GM21447 (cell line): ENCODE data around the gene IL32.

Source experiments
- ATAC-seq: cut with Tn5 transposase; IDR thresholded peaks from one replicate; pipeline ENCODE4 v1.9.1; 2021; ENCODE audit not compliant: unreplicated experiment

Gene IL32

DNA sequence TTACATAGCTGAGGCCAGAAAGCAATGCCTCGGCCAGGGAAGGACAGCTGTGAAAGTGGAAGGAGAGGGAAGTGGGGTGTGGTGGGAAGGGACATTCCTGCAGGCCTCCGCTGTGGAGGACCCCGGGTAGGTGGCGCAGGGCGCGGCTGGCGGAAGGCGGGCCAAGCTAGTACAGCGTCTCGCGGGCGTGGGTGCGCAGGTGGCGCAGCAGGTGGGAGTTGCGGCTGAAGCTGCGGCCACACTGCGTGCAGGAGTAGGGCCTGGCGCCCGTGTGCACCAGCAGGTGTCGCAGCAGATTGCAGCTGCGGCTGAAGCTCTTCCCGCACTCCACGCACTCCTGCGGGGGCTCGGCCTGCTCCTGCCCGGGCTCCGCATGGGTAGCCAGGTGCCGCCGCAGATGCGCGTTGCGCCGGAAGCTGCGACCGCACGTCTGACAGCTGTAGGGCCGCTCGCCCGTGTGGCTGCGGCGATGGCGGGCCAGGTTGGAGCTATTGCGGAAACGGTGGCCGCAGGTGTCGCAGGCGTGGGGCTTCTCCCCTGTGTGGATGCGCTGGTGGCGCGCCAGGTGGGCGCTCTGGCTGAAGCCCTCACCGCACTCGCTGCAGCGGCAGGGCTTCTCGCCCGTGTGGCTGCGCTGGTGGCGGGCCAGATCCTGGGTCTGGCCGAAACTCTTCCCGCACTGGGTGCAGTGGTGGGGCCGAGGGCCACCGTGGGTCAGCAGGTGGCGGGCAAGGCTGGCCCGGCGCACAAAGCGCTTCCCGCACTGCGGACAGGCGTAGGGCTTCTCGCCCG is 23.7 kb downstream of the IL32 start:
- no peak for ATAC-seq

DNA sequence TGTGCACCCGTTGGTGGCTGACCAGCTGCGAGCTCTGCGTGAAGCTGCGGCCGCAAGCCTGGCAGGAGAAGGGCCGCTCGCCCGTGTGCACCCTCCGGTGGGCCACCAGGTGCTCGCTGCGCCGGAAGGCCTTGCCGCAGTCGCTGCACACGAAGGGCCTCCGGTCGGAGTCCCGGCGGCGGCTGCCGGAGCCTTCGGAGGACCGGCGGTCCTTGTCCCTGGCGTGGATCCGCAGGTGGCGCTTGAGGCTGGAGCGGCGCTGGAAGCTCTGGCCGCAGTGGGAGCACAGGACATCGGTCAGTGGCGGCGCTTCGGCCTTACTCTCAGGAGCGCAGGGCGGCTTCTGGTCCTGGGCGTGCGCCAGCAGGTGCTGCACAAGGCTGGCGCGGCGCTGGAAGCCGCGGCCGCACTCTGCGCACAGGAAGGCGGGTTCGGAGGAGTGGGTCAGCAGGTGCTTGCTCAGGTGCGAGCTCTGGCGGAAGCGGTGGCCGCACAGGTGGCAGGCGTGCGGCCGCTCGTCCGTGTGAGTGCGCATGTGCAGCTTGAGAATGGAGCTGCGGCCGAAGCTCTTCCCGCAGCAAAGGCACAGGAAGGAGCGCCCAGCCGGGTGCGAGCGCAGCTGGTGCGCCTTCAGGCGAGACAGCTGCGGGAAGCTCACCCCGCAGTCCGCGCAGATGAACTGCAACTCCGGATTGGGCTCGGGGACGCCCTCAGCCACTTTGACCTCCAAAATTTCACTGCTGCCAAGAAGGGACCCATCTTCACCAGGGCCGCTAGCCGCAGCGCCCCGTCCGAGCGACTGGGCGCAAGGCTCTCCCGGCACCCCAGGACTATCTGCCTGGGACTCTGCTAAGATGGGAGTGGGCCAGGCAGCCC is 24.5 kb downstream of the IL32 start:
- ATAC-seq, result no peak

DNA sequence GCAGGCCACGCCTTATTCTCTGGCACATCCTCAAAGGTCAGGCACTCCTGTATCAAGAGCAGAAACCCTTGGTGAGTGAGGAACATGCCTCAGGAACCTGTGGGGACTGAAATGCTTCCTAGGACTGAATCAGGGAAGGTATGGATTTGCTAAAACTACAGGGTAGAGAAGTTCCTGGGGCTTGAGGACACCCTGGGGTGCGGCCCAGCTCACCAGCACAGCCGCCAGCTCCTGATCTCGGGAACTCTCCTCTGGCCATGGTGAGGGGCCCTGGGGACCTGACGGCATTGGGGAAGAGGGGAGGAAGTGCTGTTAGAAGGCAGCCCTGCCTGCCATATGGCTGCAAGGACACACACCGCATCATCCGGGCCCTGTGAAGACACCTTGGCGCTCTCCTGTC is 26.1 kb downstream of the IL32 start:
- ATAC-seq, result no peak

DNA sequence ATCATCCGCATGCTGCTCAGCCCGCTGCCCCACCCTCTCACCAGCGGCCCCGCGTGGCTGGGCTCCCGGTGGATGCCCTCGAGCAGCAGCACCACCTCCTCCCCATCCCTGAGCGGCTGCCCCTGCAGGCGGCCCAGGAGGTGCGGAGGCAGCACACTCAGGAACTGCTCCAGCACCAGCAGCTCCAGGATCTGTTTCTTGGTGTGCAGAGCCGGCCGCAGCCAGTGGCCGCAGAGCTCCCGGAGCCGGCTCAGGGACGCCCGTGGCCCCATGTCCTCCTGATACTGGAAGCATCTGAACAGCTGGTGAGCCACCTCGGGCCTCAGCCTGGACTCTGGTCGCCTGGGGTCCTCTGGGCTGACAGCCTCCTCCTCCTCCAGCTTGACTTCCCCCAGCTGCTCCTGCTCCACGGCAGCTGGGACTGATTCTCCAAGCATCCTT is 27.1 kb downstream of the IL32 start:
- no peak for ATAC-seq

DNA sequence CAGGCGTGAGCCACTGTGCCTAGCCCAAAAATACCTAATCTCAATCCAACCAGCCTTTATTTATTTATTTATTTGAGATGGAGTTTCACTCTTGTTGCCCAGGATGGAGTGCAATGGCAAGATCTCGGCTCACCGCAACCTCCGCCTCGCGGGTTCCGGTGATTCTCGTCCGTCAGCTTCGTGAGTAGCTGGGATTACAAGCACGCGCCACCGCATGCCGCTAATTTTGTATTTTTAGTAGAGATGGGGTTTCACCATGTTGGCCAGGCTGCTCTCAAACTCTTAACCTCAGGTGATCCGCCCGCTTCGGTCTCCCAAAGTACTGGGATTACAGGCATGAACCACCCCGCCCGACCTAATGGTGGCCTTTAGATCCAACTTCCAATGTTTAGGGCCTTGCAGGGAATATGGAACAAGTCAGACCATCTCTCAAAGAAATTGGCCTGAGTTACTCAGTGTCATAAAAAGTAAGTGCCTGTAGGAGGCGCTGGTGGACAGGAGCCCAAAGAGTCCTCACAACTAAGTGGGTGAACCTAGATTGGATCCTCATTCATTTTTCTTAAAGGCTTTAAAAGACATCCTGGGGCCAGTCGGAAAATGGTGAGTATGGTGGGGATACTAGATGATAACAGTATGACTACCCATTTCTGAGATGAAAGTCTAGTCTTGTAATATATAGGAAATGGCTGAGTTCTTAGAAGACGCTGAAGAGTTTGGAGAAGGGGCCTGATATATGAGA is 29.0 kb downstream of the IL32 start:
- ATAC-seq, result no peak

DNA sequence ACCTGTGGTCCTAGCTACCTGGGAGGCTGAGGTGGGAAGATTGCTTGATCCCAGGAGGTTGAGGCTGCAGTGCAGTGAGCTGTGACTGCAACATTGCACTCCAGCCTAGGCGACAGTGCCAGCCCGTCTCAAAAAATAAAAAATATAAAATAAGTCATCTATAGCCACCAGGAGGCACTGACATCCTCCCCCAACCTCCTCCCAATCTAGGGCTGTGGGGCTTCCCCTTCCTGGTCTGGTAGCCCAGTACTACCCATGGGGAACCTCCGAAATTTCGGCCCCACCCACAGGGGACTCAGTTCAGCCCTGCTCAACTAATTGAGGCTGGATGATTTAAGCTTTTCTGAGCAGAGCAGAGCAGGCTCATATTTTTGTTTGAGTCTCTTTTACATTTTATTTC is 30.4 kb downstream of the IL32 start:
- ATAC-seq, result peak; percentile 68

DNA sequence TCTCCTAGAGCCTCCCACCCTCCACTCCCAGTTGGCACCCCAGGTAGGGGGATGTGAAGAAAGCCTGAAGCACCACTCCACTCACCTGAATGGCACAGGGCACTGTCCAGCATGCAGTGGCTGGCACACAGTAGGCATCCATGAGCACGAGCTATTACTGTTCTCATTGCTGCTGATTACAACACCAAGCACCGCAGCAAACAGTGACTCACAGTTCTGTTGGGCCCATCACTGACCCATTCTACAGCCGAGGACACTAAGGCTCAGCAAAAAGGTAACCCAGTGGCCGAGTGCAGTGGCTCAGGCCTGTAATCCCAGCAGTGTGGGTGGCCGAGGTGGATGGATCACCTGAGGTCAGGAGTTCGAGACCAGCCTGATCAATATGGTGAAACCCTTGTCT is 30.9 kb downstream of the IL32 start:
- ATAC-seq, result no peak

DNA sequence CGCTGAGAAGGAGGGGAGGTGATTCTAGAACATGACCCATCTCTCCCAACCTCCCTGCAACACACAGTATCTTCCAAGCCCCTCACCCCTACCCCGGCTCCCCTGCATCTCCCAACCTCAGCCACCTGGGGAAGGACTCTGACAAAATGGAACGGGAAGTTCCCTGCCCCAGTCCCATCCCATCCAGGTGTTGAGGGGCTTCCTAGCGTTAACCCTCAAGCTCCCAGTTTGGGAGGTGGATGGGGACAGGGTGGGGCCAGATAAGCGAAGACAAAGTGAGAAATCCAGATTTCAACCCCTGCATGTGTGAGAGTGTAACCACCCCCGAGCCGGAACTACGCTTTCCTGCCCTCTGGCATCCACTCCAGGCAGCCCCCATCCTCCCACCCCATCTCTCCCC is 31.8 kb downstream of the IL32 start:
- ATAC-seq, result no peak

DNA sequence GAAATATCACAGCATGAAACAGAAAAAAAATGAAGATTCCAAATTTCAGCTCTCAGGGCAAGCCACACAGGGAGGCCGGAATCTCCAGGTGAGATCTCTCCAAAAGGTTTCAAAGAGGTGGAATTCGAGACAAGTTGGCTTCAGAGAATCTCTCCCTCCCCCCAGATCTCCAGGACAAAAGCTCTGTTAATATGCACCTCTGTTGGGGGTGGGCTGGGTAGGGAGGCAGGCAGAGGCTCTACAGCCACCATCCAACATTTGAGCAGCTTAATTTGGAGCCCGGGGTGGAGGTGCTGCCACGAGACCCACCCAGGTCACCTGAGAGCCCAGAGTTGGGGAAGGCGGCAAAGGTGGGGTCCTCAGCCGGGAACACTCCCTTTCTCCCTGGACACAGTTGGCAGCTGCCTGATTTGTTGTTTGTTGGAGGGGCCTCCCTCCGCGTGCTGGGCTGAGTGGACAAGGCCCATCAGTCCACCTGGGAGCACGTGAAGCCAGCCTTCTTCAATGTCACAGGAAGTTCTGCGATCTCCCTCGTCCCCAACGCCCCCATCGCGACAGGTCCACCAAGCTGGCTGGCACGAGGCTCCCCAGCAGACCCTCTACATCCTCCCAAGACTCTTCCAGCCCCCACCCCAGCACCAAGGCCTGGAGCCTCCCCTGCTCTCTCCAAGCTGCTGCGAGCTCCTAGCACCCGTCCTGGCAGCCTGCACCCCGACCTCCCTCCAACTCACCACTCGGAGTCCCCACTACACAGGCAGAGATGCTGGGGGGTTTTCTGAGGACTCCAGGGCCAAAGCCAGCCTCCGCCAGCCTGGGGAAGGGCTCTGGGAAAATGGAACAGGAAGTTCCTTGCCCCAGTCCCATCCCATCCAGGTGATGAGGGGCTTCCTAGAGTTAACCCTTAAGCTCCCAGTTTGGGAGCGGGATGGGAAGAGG is 33.3 kb downstream of the IL32 start, which contains the start of gene ZSCAN10:
Gene ZSCAN10 (minus strand): TSS at position 836 of the 936 bp plus-strand sequence. CDS start 6,357 bp downstream, outside the sequence.
- ATAC-seq, result no peak

DNA sequence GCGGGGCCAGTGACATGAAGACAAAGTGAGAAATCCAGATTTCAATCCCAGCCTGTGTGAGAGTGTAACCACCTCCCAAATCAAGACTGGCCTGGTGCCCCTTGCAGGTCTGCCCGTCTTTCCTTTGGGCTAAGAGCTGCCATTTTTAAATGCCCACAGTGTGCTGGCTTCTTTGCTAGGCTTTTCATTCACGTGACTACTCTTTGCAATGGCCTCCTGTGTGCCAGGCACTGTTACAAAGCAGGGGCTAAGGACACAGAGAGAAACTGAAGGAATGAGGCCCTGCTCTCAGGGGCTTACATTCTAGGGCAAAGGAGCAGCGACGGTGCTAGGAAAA is 33.9 kb downstream of the IL32 start:
- ATAC-seq, result no peak

DNA sequence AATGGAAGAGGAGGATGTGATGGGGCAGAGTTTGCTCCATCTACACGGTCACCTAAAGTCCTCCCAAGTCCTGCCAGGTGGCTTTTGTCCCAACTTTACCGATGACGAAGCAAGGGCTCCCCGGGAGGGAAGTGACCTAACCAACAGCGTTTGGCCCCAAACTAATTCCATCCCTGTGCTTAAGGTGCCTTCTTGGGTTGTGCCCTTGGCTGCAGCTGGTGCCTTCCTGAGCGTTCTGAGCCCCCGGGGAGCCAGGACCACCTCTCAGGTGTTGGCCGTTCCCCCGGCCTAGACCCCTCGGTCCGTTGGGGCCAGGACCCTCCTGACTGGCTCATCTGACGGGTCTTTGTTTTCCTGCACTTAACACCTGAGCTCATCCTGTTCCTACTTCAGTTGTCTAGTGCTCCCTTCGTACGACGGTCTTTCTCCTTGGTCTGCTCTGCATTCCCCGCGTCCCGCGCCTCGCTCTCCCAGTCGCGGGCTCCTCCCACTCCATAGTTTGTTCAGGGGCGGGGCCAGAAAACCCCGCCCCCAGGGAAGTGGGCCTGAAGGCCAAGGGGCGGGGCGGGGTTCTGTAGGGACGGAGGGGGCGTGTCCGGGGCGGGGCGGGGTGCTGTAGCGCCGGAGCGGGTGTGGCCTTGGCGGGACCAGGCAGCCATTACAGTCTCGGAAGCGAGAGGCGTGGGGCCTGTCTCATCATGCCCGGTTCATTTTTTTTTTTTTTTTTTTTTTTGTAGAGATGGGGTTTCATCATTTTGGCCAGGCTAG is 34.5 kb downstream of the IL32 start:
- ATAC-seq, result no peak

DNA sequence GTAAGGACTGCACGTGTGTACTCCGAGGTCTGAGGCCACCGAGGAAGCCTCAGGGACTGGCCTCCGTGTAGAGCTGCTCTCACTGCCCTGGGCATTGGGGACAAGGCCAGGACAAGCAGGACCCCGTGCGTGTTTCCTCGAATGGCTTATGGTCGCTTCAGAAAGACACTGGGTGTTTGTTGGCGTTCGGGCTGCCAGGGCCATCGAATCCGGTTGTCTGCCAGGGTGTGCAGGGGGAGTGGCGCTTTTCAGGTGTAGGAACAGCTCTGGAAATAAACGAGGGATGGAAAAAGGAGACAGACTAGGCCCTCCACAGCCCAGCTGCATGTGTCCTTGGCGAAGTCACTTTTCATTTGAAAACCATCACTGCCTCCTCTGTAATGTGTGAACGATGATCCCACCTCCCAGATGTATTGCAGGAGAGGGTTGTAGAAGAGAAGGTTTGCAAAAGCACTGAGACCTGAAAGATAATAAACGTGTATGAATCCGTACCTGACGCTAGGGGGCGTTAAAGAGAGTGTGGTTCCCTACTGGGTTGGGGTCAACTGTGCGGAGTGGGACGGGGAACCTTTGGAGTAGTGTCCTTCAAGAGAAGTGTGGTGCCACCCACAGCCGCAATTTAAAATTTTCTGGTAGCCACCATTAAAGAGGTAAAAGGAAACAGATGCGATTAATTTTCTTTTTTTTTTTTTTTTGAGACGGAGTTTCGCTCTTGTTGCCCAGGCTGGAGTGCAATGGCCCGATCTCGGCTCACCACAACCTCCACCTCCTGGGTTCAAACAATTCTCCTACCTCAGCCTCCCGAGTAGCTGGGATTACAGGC is 35.8 kb downstream of the IL32 start:
- no peak for ATAC-seq

DNA sequence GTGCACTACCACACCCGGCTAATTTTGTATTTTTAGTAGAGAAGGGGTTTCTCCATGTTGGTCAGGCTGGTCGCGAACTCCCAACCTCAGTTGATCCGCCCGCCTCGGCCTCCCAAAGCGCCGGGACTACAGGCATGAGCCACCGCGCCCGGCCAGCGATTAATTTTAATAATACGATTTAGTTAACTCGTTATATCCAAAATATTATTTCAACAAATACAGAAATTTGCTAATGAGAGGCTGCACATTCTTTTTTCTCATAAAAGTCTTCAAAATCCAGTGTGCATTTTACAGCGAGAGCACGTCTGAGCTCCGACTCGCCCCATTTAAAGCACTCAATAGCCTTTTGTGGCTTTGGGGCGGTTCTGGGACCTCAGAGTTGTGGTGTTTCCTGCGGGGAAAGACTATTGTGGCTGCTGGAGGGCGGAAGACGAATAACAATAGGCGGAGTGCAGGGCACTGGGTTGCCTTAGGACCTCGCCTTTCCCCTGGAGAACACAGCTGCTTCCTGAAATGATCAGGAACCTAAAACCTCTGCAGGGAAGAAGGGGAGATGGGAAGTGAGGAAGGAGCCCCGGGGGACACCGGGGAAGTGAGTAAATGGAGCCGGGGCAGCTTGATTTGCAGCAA is 36.5 kb downstream of the IL32 start:
- ATAC-seq, result no peak

DNA sequence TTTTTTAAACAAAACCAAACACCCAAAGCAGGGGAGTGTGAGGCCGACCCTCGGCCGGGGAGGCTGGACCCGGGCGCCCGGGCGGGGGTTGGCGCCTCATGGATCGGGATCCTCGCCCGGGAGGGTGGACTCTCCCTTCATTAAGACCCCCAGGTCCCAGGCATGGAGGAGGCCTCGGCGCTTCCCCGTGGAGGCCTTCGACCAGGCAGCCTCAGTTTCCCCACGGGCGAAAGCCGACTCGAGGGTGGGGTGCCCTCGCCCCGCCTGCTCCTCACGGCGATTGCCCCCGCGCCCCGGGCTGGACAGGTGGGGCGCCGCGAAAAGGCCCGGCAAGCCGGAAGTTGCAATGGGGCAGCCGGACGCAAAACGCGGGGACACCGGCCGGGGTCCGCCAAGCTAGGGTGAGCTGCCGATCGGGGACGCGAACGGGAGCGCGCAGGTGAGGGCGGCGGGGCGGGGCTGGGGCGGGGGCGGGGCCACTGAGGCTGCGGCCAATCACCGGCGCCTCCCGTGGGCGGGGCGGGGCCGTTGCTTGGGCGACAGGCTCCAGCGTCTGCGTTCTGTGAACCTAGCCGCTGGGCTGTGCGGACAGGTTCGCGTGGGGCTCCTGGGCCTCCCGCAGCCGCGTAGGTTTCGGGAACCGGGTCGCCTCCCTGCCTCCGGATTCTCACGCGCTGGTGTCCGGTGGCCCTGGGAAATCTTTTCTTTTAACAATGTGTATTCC is 40.9 kb downstream of the IL32 start:
- ATAC-seq, result peak; percentile 74

DNA sequence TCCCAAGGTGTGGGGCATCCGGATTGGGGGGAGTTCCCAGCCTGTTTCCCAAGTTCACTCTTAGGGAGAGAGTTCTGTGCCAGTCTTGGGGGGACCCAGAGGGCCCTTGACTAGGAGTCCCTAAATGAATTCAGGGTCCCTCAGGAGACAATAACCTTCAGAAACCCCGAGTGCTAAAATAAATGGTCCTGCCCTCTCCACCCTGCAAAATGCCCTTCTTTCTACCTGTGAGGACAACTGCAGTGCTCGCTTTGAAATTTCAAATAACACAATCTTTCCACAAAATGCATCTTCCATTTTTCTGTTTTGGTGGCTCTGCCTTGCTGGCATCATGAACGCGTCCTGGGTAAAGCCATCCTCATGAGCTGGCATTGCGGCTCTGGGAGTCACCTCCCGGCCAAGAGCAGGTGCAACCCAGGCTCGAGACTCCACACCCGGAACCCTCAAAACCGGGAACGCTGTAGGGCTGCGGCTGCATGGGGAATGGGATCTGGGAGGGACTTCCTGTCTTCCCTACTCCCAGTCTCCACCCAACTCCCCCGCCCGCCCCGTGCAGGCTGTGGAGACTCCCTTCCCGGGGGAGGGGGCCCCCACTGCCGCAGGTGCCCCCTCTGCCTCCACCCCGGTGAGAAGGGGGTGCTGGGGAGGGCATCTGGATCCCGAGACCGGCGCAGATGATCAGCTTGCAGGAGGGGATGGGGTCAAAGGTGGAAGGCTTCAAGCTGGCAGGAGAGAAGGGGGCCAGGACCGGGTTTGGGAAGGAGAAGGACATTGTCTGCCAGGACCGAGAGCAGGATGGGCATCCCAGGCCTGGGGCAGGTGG is 46.8 kb downstream of the IL32 start, which contains the start of gene ZNF205:
Gene ZNF205 (plus strand): TSS at position 529 of the 823 bp plus-strand sequence. CDS start 845 bp downstream, outside the sequence.
- ATAC-seq, result no peak

DNA sequence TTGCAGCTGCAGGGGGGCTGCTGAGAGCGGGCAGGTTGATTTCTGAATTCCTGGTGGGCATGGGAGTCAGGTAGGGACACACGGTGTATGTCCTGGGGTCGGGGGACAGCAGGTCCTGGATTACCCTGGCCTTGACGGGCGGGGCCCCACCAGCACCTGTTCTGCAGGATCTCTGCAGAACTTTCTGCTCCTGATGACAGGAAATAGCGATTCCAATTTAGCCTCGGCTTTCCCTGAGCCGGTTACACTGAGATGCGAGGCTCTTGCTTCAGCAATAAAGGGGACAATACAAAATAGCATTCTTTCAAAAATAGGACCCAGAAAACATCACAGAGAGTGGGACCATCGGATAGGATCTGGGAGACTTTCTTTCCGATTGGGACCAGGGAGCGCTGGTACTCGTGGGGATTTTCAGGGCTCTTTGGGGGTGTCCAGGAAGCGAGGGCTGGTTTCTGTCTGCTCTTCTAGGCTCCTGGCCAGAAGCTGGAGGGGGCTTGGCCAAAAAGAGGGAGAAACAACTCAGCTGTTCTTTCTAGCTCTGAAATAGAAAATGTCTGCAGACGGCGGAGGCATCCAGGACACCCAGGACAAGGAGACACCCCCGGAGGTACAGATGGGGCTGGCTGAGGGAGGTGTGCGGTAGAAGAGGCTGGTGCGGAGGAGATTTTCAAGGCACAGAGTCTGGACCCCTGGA is 47.6 kb downstream of the IL32 start:
- no peak for ATAC-seq
